ENCODE measurements around the gene ADARB2.

DNA sequence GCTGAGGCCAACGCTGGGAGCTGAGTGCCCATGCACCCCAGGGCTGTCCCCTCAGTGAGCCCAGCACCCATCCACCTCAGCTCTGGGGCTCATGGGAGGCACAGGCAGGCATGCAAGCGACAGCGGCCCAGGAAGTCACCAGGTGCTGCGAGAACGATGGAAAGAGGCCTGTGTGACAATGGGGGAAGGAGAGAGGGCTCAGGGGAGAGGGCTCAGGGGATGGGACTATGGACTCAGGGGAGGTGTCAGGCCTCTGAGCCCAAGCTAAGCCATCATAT, 388.6 kb downstream of the ADARB2 start:
- no peak for TF ChIP-seq CTCF (IDR thresholded peaks at IDR 0.05)
- no peak for TF ChIP-seq POLR2A (IDR thresholded peaks at IDR 0.05)
